ENCODE results near the gene DOCK9. TPM values are rescaled to one million over a fixed set of nuclear protein-coding genes. Genes with fewer than 3 reads are reported as not detected.

DOCK9 gene
- total RNA-seq, 2 experiments from 2014 or later, result 57.2 to 59.0 TPM

DNA sequence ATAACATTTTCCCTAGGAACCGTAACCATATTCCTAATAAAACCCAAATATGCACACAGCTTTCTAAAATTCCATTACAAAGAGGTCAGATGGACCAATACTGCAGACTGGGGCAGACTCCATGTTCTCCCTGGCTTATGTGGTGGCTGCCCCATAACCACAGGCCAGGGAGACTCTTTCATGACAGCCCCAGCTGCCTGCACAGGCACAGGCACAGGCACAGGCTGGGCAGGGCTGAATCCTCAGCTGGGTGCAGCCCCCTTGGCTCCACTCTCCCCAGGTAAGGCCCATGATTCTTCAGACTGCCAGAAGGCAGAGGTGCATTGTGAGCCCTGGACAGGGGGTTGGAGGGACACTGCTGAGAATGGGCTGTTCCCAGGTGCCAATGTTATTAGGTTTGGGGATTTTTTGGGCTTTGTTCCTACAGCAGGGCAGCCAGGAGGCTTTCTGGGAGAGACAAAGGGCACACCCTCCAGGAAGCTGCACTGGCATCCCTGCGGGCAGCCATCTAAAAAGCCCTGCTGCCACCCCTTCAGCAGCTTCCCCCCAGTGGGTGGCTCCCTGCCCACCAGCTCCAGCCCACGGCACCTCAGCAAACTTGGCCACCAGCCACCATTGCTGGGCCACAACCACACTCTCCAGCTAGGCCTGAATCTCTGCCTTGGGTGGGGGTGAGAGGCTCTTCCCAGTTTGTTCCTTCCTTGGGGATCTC is 20.0 kb downstream of the DOCK9 start:
- DNase-seq, result no peak
- peaks cover 20% of the 10 kb centered on the region for H3K4me1 Mint-ChIP-seq (ENCODE audit: low read depth)
- CTCF ChIA-PET, result no interaction called here
- H3K9me3 Mint-ChIP-seq, result no peaks in the 10 kb centered on the region
- H3K36me3 Mint-ChIP-seq, result peaks cover 6% of the 10 kb centered on the region
- H3K27me3 Mint-ChIP-seq, result no peaks in the 10 kb centered on the region
- intact Hi-C loops (cut with micrococcal nuclease), result no loop called here
- no peak overlapping the region for H3K4me3 Mint-ChIP-seq
- H3K27ac Mint-ChIP-seq, result no peak overlapping the region
- POLR2A ChIA-PET, result no interaction called here

DNA sequence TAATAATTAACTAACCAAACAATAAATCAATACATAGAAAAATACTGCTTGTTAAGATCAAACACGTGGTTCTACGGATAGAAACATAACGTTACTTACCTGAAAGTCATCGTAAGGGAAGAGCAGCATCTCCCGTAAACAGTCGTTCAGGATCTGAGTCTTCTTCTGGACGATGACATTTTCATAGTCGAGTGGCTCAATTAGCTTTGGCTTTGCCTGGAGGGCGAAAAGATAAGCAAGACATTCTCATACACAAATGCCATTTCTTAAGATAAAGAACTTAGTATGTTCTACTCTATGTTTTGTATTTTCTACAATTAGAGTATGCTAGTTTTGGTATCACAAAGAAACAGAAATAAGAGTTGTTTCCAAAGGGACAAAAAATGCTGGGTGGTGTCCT is 22.5 kb downstream of the DOCK9 start:
- no peak for DNase-seq
- ChIA-PET POLR2A (no interaction called here), CTCF (no interaction called here)
- Mint-ChIP-seq H3K4me1 (ENCODE audit: low read depth) (peaks cover 15% of the 10 kb centered on the region), H3K27me3 (no peaks in the 10 kb centered on the region), H3K36me3 (peaks cover 12% of the 10 kb centered on the region), H3K9me3 (no peaks in the 10 kb centered on the region), H3K4me3 (no peak overlapping the region), H3K27ac (no peak overlapping the region)
- intact Hi-C loops (cut with micrococcal nuclease), result no loop called here

DNA sequence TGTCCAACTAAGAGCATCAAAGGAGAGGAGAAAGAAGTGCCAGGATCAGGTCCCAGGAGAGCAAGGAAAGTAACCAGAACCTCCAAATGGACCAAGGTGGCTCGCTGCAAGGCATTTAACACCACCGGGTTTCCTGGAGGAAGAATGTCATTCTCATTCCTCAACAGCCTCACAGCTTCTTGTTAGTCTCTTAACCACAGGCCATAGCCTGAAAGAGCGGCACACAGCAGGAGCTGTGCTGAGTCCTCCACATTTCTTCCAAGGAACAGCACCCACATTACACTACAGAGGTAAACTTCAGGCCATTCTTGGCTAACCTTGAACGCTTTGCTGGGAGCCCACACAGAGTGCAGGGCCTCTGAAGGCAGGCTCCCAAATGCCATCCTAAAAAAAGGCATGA is 23.6 kb downstream of the DOCK9 start:
- intact Hi-C loops (cut with micrococcal nuclease), result no loop called here
- H3K4me3 Mint-ChIP-seq, result no peak overlapping the region
- H3K4me1 Mint-ChIP-seq (ENCODE audit: low read depth), result peaks cover 12% of the 10 kb centered on the region
- no peaks in the 10 kb centered on the region for H3K27me3 Mint-ChIP-seq
- peaks cover 17% of the 10 kb centered on the region for H3K36me3 Mint-ChIP-seq
- no peak overlapping the region for H3K27ac Mint-ChIP-seq
- ChIA-PET CTCF (no interaction called here), POLR2A (interaction anchor here (0.6 kb wide), 1 partner anchor 327 kb away, joined by 3 read pairs; no protein-coding TSS in a partner anchor)
- H3K9me3 Mint-ChIP-seq, result no peaks in the 10 kb centered on the region
- DNase-seq, result no peak

DNA sequence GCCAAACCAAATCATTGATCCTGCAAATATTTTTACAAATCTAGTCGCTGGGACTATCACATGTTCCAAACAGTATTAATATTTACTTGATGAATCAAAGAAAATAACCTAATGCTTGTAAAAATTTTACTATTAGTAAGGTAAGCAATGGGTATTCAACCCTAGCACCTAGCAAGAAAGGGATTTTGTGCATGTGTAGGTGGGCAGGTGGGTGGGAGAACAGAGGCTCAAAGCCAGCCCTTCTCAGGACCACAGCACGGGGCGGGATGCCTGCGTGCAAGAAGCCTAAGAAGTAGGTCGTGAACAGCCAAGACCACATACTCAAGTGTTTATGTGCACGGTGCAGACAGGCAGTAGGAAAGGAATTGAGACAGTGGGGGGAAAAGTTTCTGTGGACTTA is 26.6 kb downstream of the DOCK9 start:
- no peaks in the 10 kb centered on the region for H3K27me3 Mint-ChIP-seq
- no peak overlapping the region for H3K4me3 Mint-ChIP-seq
- peaks cover 24% of the 10 kb centered on the region for H3K4me1 Mint-ChIP-seq (ENCODE audit: low read depth)
- H3K9me3 Mint-ChIP-seq, result no peaks in the 10 kb centered on the region
- CTCF ChIA-PET, result no interaction called here
- POLR2A ChIA-PET, result no interaction called here
- intact Hi-C loops (cut with micrococcal nuclease), result no loop called here
- no peak for DNase-seq
- H3K27ac Mint-ChIP-seq, result no peak overlapping the region
- H3K36me3 Mint-ChIP-seq, result peaks cover 17% of the 10 kb centered on the region

DNA sequence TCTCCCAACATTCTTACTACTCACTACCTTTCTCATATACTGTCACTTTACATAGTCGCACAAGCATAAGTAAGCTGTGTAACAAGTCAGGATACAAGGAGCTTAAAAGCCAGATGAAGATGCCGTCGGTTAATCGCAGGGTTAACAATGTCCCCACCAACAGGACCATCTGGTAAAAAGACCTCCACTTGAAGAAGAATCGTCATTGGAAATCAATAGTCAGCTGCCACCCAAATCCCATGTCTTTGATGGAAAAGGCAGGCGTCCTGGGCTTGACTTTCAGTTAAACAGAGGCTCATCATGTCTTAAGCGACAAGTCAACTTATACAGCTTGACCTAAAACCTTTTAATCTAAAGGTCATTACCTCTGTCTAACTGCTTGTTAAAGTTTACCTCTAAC is 27.2 kb downstream of the DOCK9 start:
- Mint-ChIP-seq H3K27ac (no peak overlapping the region), H3K36me3 (peaks cover 17% of the 10 kb centered on the region), H3K27me3 (no peaks in the 10 kb centered on the region), H3K4me1 (ENCODE audit: low read depth) (peaks cover 25% of the 10 kb centered on the region), H3K4me3 (no peak overlapping the region), H3K9me3 (no peaks in the 10 kb centered on the region)
- intact Hi-C loops (cut with micrococcal nuclease), result no loop called here
- ChIA-PET CTCF (no interaction called here), POLR2A (interaction anchor here (0.9 kb wide), 1 partner anchor 14 kb away, joined by 3 read pairs; no protein-coding TSS in a partner anchor)
- no peak for DNase-seq

DNA sequence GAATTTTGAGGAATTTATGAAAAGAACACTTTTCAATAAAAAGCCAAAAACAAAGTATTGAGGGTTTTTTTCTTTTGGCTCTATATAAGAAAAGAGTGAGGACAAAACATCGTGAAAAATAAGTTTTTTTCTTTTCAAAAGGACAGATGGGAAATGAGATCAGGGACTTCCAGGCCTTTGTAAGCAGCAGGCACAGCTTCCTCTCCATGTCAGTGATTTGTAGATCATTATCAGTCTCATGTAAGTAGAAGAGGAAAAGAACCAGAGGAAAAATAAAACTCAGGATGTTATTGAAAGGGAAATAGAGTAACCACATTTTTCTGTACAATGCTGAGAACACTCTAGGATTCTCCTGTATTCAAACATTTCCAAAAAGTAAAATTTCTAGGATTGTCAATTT is 29.9 kb downstream of the DOCK9 start:
- CTCF ChIA-PET, result no interaction called here
- POLR2A ChIA-PET, result no interaction called here
- peaks cover 11% of the 10 kb centered on the region for H3K36me3 Mint-ChIP-seq
- no peak overlapping the region for H3K27ac Mint-ChIP-seq
- H3K4me3 Mint-ChIP-seq, result no peak overlapping the region
- no peaks in the 10 kb centered on the region for H3K27me3 Mint-ChIP-seq
- H3K4me1 Mint-ChIP-seq (ENCODE audit: low read depth), result peaks cover 22% of the 10 kb centered on the region
- no peaks in the 10 kb centered on the region for H3K9me3 Mint-ChIP-seq
- intact Hi-C loops (cut with micrococcal nuclease), result no loop called here
- DNase-seq, result no peak

DNA sequence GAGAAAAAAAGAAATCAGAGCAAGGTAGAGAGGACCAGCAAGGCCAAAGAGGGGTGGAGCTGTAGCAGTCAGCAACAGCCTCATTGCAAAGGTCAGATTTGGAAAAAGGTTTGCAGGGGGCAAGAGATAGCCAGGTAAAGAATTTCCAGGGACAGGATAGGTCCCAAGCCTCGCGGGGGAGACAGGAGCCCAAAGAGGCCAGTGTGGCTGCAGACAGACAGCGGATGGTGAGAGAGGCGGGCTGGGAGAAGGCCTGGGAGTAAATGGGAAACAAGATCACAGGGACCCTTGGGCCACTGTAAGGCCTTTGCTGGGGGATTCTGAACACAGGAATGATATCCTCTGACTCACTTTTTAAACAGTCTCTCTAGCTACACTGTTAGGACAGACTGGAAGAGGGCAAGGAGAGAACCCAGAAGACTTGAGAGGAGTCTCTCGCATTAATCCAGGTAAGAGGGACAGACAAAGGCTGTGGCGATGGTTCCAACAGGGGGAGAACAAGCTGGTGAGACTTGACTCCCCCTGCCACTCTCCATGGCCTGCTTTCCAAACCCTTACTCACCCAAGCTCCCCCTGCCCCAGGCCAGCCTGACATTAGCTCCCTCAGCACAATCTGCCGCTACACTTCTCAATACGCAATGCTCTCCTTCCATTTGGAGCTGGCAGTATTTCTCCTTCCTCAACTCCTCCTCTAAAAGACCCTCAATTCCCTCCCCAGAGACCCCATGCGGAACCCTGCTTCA is 31.8 kb downstream of the DOCK9 start:
- H3K9me3 Mint-ChIP-seq, result no peaks in the 10 kb centered on the region
- H3K27me3 Mint-ChIP-seq, result no peaks in the 10 kb centered on the region
- POLR2A ChIA-PET, result no interaction called here
- intact Hi-C loops (cut with micrococcal nuclease), result no loop called here
- H3K4me3 Mint-ChIP-seq, result no peak overlapping the region
- no peak overlapping the region for H3K27ac Mint-ChIP-seq
- CTCF ChIA-PET, result interaction anchor here (1.3 kb wide), 1 partner anchor 76 kb away, joined by 3 read pairs; no protein-coding TSS in a partner anchor
- peaks cover 20% of the 10 kb centered on the region for H3K4me1 Mint-ChIP-seq (ENCODE audit: low read depth)
- no peak for DNase-seq
- H3K36me3 Mint-ChIP-seq, result peaks cover 5% of the 10 kb centered on the region

DNA sequence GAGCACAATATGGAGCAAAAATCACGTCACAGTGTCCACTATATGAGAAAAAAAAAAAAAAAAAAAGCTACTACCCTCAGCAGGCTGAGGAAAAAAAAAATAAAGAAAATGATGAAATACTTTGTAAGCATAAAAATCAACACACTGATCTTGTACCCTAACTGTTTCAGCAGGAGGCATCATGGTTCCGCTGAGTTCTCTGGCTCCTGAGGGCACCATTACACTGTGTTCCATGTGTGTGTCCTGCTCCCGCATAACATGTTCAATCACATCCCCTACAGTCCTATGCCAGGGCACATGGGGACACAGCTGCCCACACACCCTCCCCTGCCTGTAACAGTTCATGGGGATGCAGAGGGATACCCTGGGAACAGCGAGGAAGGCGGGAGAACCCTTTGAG is 33.5 kb downstream of the DOCK9 start:
- CTCF ChIA-PET, result no interaction called here
- no peaks in the 10 kb centered on the region for H3K27me3 Mint-ChIP-seq
- H3K9me3 Mint-ChIP-seq, result no peaks in the 10 kb centered on the region
- no peak overlapping the region for H3K4me3 Mint-ChIP-seq
- H3K4me1 Mint-ChIP-seq (ENCODE audit: low read depth), result peaks cover 19% of the 10 kb centered on the region
- POLR2A ChIA-PET, result no interaction called here
- no peak for DNase-seq
- intact Hi-C loops (cut with micrococcal nuclease), result no loop called here
- H3K27ac Mint-ChIP-seq, result no peak overlapping the region
- no peaks in the 10 kb centered on the region for H3K36me3 Mint-ChIP-seq

DNA sequence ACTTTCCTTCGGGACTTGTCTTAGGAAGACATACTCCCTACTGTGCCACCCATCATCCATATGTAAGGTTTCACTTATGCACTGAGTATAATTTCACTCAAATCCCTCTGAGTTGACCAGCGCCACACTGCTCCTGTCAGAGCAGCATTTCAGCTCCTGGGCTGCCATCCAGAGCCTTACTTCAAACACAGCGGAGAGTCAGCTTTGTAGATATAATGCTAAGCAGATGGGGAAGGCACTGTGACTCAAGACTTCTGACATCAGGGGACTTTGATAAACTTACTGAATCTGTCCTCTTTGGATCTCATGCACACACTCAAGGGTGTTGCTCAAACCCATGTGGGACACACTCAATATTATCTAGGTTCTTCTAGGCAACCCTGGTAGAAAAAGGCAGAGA is 34.9 kb downstream of the DOCK9 start:
- no peaks in the 10 kb centered on the region for H3K9me3 Mint-ChIP-seq
- POLR2A ChIA-PET, result no interaction called here
- H3K27me3 Mint-ChIP-seq, result no peaks in the 10 kb centered on the region
- DNase-seq, result no peak
- peaks cover 9% of the 10 kb centered on the region for H3K4me1 Mint-ChIP-seq (ENCODE audit: low read depth)
- CTCF ChIA-PET, result no interaction called here
- intact Hi-C loops (cut with micrococcal nuclease), result no loop called here
- no peak overlapping the region for H3K27ac Mint-ChIP-seq
- no peaks in the 10 kb centered on the region for H3K36me3 Mint-ChIP-seq
- H3K4me3 Mint-ChIP-seq, result no peak overlapping the region

DNA sequence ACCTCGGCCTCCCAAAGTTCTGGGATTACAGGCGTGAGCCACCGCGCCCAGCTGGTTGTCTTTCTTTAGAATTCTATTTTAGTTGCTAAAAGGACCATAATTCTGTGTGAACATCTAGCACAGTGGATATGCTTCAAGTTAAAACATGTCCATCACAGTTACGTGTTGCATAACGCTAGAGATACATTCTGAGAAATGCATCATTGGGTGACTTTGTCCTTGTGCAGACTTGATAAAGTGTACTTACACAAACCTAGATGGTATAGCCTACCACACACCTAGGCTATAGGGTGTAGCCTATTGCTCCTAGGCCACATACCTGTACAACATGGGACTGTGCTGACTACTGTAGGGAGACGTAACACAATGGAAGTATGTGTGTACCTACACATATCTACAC is 35.4 kb downstream of the DOCK9 start:
- no peak overlapping the region for H3K4me3 Mint-ChIP-seq
- no peaks in the 10 kb centered on the region for H3K27me3 Mint-ChIP-seq
- intact Hi-C loops (cut with micrococcal nuclease), result no loop called here
- CTCF ChIA-PET, result no interaction called here
- H3K9me3 Mint-ChIP-seq, result no peaks in the 10 kb centered on the region
- POLR2A ChIA-PET, result no interaction called here
- peaks cover 7% of the 10 kb centered on the region for H3K4me1 Mint-ChIP-seq (ENCODE audit: low read depth)
- H3K36me3 Mint-ChIP-seq, result no peaks in the 10 kb centered on the region
- no peak for DNase-seq
- H3K27ac Mint-ChIP-seq, result no peak overlapping the region

DNA sequence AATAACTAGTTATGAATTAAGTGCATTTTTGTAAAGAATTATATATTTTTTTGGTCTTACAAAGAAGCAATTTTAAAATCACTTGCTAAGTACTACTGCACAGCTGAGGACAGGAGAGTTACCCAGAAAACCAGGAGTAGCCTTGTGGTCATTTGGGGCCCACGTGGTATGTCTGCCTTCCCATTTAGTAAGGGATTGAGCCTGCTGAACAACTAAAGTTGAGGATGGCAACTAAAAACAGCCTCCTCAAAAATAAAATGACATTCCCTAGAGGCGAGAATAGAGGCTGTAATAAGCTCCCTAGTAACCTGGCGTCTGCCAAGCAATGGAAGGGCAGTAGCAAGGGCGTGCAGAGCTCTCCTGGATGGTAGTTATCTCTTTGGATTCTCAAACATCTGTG is 36.3 kb downstream of the DOCK9 start:
- ChIA-PET CTCF (no interaction called here), POLR2A (no interaction called here)
- intact Hi-C loops (cut with micrococcal nuclease), result no loop called here
- Mint-ChIP-seq H3K36me3 (no peaks in the 10 kb centered on the region), H3K27ac (no peak overlapping the region), H3K4me3 (no peak overlapping the region), H3K4me1 (ENCODE audit: low read depth) (peaks cover 7% of the 10 kb centered on the region), H3K27me3 (no peaks in the 10 kb centered on the region), H3K9me3 (no peaks in the 10 kb centered on the region)
- DNase-seq, result no peak

DNA sequence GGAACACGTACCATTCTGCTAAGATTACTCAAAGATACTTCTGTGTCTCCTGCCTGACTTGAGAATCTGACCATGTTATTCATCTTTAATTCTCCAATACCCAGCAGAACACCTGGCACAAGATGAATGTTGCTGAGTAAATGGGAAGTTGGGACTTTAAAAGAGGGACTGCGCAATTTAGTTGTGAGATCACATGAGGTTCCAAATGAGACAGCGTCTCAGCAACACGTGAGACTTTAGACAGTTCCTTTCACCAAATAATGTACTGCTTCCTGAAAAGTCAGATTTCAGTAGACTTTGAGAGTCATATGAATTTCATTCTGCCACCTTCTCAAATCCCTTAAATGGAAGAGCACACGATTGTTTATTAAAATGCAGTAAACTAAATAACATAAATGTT is 36.7 kb downstream of the DOCK9 start:
- ChIA-PET CTCF (no interaction called here), POLR2A (no interaction called here)
- Mint-ChIP-seq H3K9me3 (peaks cover under 1% of the 10 kb centered on the region), H3K27ac (no peak overlapping the region), H3K36me3 (peaks cover 3% of the 10 kb centered on the region), H3K4me3 (no peak overlapping the region), H3K27me3 (no peaks in the 10 kb centered on the region), H3K4me1 (ENCODE audit: low read depth) (peaks cover 4% of the 10 kb centered on the region)
- DNase-seq, result no peak
- intact Hi-C loops (cut with micrococcal nuclease), result no loop called here

DNA sequence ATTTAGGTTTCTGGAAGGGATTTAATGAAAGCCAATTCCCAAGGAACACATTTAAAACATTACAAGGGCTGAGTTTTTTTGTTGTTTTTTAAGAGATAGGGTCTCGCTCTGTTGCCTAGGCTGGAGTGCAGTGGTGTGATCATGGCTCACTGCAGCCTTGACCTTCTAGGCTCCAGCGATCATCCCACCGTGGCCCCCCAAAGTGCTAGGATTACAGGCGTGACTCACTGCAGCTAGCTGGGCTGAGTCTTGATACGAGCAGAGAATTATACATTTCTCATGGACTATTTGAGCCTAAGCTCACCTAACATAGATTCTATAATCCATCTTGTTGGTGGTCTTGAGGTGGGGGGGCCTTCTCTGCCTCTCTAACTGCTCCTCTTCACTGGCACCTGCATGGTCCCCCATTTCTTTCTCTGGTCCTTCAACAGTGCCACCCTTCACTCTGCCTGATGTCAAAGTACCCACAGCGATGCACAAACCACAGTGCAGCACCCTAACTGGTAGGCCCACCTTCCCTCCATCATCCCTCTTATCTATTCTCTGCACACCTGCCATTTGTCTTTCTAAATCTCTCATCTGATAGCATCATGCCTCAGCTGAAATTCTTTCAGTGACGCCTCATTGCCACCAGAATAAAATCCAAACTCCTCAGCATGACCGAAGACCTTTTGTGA is 37.4 kb downstream of the DOCK9 start:
- CTCF ChIA-PET, result no interaction called here
- intact Hi-C loops (cut with micrococcal nuclease), result no loop called here

More for the DNA sequence above, 37.4 kb downstream of the DOCK9 start:
- Mint-ChIP-seq H3K9me3 (peaks cover 4% of the 10 kb centered on the region), H3K4me3 (no peak overlapping the region), H3K36me3 (peaks cover 7% of the 10 kb centered on the region), H3K27me3 (no peaks in the 10 kb centered on the region), H3K27ac (no peak overlapping the region), H3K4me1 (ENCODE audit: low read depth) (peaks cover 4% of the 10 kb centered on the region)
- POLR2A ChIA-PET, result no interaction called here
- DNase-seq, result no peak
